ENCODE measurements around the gene CEMIP2.

Gene CEMIP2

DNA sequence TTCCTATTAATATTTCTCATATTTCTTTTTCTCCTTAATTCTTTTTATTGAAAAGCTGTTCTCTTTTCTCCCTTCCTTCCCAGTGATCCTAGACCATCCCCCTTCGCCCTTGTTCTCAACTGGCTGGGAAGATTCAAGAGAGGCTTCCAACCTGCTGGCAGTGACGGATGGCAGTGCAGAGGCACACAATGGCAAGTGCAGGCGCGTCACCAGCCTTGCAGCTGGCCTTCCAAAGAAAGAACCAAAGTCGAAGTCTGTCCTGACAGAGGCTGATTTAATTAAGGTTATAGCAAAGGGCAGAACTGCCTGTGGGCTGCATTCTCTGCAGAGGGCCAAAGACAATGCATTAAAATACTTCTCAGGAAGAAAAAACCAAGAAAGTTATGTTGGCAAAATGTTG, 7.4 kb downstream of the CEMIP2 start:
- H3K4me3 ChIP-seq = no peak overlapping the region
- H3K27ac ChIP-seq = no peak overlapping the region
- no peaks in the 10 kb centered on the region for H3K9me3 ChIP-seq (ENCODE audit: low read depth, low read length)
- DNase-seq (ENCODE audit: low read depth, low spot score) = no peak
- H3K9ac ChIP-seq (ENCODE audit: insufficient read length) = no peak overlapping the region
- H3K36me3 ChIP-seq (ENCODE audit: insufficient read depth, low read length) = no peaks in the 10 kb centered on the region
- TF ChIP-seq POLR2AphosphoS5 (IDR thresholded peaks at IDR 0.05; ENCODE audit: borderline replicate concordance, low read depth, low read length) = no peak

DNA sequence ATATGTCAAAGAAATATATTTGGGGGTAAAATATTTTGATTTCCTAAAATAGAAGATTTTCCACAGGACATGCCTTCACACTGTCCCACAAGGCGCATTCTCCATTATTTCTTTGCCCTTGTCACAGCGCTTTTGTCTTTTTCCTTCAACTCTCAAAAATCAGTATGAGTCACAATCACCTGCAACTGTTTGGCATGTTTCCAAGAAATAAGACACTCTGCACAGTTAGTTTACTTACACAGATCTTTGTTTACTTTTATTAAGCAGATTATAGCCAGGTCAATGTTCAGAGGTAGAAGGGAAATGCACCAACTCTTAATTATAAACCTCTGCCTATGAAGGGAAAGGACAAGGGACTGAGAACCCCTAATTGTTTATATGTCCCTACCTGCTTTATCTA, 9.5 kb downstream of the CEMIP2 start:
- no peak for DNase-seq (ENCODE audit: low read depth, low spot score)
- TF ChIP-seq POLR2AphosphoS5 (IDR thresholded peaks at IDR 0.05; ENCODE audit: borderline replicate concordance, low read depth, low read length) (no peak), EZH2 (IDR thresholded peaks at IDR 0.05) (no peak)
- no peak overlapping the region for H3K27ac ChIP-seq
- no peaks in the 10 kb centered on the region for H3K36me3 ChIP-seq (ENCODE audit: insufficient read depth, low read length)
- H3K9ac ChIP-seq (ENCODE audit: insufficient read length) = no peak overlapping the region
- H3K4me3 ChIP-seq = no peak overlapping the region
- H3K9me3 ChIP-seq (ENCODE audit: low read depth, low read length) = no peaks in the 10 kb centered on the region

DNA sequence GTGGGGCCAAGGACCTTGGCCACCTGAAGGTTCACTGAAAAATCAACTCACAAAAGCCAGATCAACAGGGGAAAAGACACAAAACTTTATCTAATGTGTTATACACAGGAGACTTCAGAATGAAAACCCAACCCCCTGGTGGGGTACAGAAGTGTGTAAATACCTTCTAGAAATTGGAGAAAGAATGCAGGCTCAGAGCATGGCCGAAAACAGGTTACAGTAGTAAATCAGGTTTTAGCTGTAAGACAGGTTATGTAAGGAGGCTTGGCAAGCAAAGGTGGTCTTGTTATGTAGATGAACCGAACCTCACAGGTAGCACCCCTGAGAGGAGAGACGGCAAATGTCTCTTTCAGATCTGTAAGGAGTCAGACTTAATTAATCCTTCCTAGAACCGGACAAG, 10.0 kb downstream of the CEMIP2 start:
- H3K9me3 ChIP-seq (ENCODE audit: low read depth, low read length) = no peaks in the 10 kb centered on the region
- TF ChIP-seq EZH2 (IDR thresholded peaks at IDR 0.05) (no peak), FOXP2 (optimal IDR thresholded peaks at IDR 0.05; ENCODE audit: control extremely low read depth, extremely low read length, insufficient read depth) (no peak), POLR2AphosphoS5 (IDR thresholded peaks at IDR 0.05; ENCODE audit: borderline replicate concordance, low read depth, low read length) (no peak)
- H3K36me3 ChIP-seq (ENCODE audit: insufficient read depth, low read length) = no peaks in the 10 kb centered on the region
- H3K4me3 ChIP-seq = no peak overlapping the region
- no peak overlapping the region for H3K27ac ChIP-seq
- no peak overlapping the region for H3K9ac ChIP-seq (ENCODE audit: insufficient read length)
- DNase-seq (ENCODE audit: low read depth, low spot score) = no peak

DNA sequence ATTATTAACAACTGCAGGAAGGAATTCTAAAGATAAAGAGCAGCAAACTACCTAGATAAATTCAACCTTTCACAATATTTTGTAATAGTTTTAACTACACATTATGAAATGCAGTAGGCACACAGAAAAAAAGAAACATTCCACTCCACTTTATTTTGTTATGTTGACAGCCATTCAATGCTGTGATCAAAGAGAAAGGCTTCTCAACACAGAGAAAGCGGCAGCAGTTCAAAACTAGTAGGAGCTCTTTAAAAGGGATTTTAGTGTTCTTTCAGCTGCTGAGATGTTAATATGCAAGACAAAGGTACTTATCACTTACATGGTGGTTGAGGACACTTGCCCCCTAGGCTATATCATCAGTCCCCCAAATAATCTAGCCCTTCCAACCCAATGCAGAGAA, 11.6 kb downstream of the CEMIP2 start:
- Histone ChIP-seq H3K9ac (ENCODE audit: insufficient read length) (no peak overlapping the region), H3K4me3 (no peak overlapping the region), H3K27ac (no peak overlapping the region), H3K9me3 (ENCODE audit: low read depth, low read length) (no peaks in the 10 kb centered on the region), H3K36me3 (ENCODE audit: insufficient read depth, low read length) (no peaks in the 10 kb centered on the region)
- DNase-seq (ENCODE audit: low read depth, low spot score) = no peak
- TF ChIP-seq EZH2 (IDR thresholded peaks at IDR 0.05) (no peak), POLR2AphosphoS5 (IDR thresholded peaks at IDR 0.05; ENCODE audit: borderline replicate concordance, low read depth, low read length) (no peak), FOXP2 (optimal IDR thresholded peaks at IDR 0.05; ENCODE audit: control extremely low read depth, extremely low read length, insufficient read depth) (no peak)

DNA sequence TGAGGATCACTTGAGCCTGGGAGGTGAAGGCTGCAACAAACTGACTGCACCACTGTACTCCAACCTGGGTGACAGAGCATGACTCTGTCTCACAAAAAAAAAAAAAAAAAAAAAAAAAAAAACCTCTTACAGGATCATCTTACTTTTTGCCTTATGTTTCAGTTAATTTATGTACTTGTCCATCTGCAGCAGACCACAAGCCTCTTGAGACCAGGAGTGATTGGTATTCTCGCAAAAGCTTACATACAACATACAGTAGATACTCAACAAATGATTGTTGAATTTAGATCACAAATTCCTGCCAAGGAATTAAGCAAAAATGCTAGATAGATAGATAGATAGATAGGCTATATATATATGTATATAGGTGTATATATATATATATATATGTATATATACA, 12.4 kb downstream of the CEMIP2 start:
- no peak overlapping the region for H3K27ac ChIP-seq
- TF ChIP-seq POLR2AphosphoS5 (IDR thresholded peaks at IDR 0.05; ENCODE audit: borderline replicate concordance, low read depth, low read length) (no peak), FOXP2 (optimal IDR thresholded peaks at IDR 0.05; ENCODE audit: control extremely low read depth, extremely low read length, insufficient read depth) (no peak), EZH2 (IDR thresholded peaks at IDR 0.05) (no peak)
- no peaks in the 10 kb centered on the region for H3K9me3 ChIP-seq (ENCODE audit: low read depth, low read length)
- no peak for DNase-seq (ENCODE audit: low read depth, low spot score)
- no peak overlapping the region for H3K9ac ChIP-seq (ENCODE audit: insufficient read length)
- H3K36me3 ChIP-seq (ENCODE audit: insufficient read depth, low read length) = no peaks in the 10 kb centered on the region
- no peak overlapping the region for H3K4me3 ChIP-seq

DNA sequence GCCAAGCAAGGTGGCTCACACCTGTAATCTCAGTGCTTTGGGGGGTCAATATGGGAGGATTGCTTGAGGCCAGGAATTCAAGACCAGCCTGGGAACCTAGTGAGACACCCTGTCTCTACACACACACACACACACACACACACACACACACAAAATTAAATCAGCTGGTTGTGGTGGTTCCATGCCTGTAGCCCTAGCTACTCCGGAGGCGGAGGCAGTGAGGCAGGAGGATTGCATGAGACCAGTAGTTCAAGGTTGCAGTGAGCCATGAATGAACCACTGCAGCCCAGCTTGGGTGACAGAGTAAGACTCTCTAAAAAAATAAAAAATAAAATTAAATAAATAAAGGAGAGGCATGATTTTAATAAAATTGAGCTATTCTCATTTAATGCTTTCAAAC, 13.1 kb downstream of the CEMIP2 start:
- no peaks in the 10 kb centered on the region for H3K9me3 ChIP-seq (ENCODE audit: low read depth, low read length)
- H3K36me3 ChIP-seq (ENCODE audit: insufficient read depth, low read length) = no peaks in the 10 kb centered on the region
- H3K27ac ChIP-seq = no peak overlapping the region
- DNase-seq (ENCODE audit: low read depth, low spot score) = no peak
- TF ChIP-seq FOXP2 (optimal IDR thresholded peaks at IDR 0.05; ENCODE audit: control extremely low read depth, extremely low read length, insufficient read depth) (no peak), POLR2AphosphoS5 (IDR thresholded peaks at IDR 0.05; ENCODE audit: borderline replicate concordance, low read depth, low read length) (no peak), EZH2 (IDR thresholded peaks at IDR 0.05) (no peak)
- no peak overlapping the region for H3K9ac ChIP-seq (ENCODE audit: insufficient read length)
- no peak overlapping the region for H3K4me3 ChIP-seq

DNA sequence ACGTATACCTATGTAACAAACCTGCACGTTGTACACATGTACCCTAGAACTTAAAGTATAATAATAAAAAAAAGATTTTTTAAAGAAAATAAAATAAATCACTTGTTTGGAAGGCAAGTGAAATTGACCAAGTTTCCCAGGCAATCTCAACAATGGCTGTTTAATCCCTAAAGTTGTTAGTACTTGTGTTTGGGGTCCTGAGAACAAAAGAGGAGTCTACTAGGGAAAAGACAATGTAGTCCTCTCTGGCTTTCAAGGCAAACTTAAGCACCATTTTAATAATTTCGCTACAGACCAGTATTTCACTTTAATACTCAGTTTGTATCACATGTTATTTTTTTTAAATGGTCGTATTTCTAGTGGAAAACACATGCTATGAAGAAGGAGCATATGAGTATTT, 14.2 kb downstream of the CEMIP2 start:
- no peak overlapping the region for H3K4me3 ChIP-seq
- TF ChIP-seq FOXP2 (optimal IDR thresholded peaks at IDR 0.05; ENCODE audit: control extremely low read depth, extremely low read length, insufficient read depth) (no peak), EZH2 (IDR thresholded peaks at IDR 0.05) (no peak), POLR2AphosphoS5 (IDR thresholded peaks at IDR 0.05; ENCODE audit: borderline replicate concordance, low read depth, low read length) (no peak)
- no peak overlapping the region for H3K9ac ChIP-seq (ENCODE audit: insufficient read length)
- no peaks in the 10 kb centered on the region for H3K36me3 ChIP-seq (ENCODE audit: insufficient read depth, low read length)
- H3K27ac ChIP-seq = no peak overlapping the region
- no peaks in the 10 kb centered on the region for H3K9me3 ChIP-seq (ENCODE audit: low read depth, low read length)
- no peak for DNase-seq (ENCODE audit: low read depth, low spot score)

DNA sequence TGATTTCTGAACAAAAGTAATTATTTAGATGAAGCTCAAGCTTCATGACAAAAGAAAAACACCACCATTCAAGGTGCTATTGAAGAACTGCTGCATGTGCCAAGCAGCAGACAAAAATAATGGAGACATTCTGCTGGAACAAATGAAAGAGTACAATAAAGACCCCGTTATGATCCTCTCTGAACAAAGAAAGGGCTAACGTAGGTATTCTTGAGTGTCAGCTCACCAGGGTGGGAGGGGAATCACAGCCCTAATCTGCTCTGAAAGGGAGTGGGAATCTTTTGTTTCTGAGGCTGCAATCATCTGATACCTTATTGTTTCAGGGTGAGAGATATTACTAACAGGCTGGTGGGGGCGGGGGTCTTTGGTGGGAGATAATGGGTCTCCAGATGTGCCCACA, 15.4 kb downstream of the CEMIP2 start:
- no peak overlapping the region for H3K4me3 ChIP-seq
- TF ChIP-seq FOXP2 (optimal IDR thresholded peaks at IDR 0.05; ENCODE audit: control extremely low read depth, extremely low read length, insufficient read depth) (no peak), POLR2AphosphoS5 (IDR thresholded peaks at IDR 0.05; ENCODE audit: borderline replicate concordance, low read depth, low read length) (no peak), EZH2 (IDR thresholded peaks at IDR 0.05) (no peak)
- DNase-seq (ENCODE audit: low read depth, low spot score) = no peak
- H3K9me3 ChIP-seq (ENCODE audit: low read depth, low read length) = no peaks in the 10 kb centered on the region
- H3K36me3 ChIP-seq (ENCODE audit: insufficient read depth, low read length) = no peaks in the 10 kb centered on the region
- H3K27ac ChIP-seq = no peak overlapping the region
- no peak overlapping the region for H3K9ac ChIP-seq (ENCODE audit: insufficient read length)

DNA sequence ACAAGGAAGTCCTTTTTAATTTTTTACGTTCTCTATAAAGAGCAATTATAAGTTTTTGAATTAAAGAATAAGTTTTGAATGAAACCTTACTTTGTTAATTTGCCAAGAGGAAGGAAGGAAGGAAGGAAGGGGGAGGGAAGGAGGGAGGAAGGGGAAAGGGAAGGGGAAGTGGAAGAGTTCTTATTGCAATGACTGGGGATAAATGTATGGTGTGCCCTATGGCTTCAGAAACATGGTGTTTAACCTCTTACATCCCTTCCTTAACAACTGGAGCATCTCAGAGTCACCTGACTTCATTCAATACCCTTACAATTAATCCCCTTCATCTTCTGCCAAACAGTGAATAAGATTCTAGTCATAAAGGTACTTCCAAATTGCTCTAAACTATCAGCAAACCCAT, 16.0 kb downstream of the CEMIP2 start:
- no peak overlapping the region for H3K9ac ChIP-seq (ENCODE audit: insufficient read length)
- H3K27ac ChIP-seq = no peak overlapping the region
- DNase-seq (ENCODE audit: low read depth, low spot score) = no peak
- no peak for TF ChIP-seq EZH2 (IDR thresholded peaks at IDR 0.05)
- TF ChIP-seq FOXP2 (optimal IDR thresholded peaks at IDR 0.05; ENCODE audit: control extremely low read depth, extremely low read length, insufficient read depth) = no peak
- no peak for TF ChIP-seq POLR2AphosphoS5 (IDR thresholded peaks at IDR 0.05; ENCODE audit: borderline replicate concordance, low read depth, low read length)
- H3K4me3 ChIP-seq = no peak overlapping the region
- H3K9me3 ChIP-seq (ENCODE audit: low read depth, low read length) = no peaks in the 10 kb centered on the region
- H3K36me3 ChIP-seq (ENCODE audit: insufficient read depth, low read length) = no peaks in the 10 kb centered on the region
